ENCODE measurements around the gene ASPRV1. TPM values are rescaled to one million over a fixed set of nuclear protein-coding genes. Genes with fewer than 3 reads are reported as not detected.

The ASPRV1 gene
- total and polyA plus RNA-seq, 10 of the 15 experiments (the other 5 are each of a cell fraction or from before 2014, with no cell fraction given): 0.11 to 1.1 (median 0.33) TPM

Other genes starting within 250 kb of the ASPRV1 start
- 59.3 and 60.0 TPM in 2 replicates for gene ANXA4, start 219.5 kb downstream of the ASPRV1 start, total RNA-seq (2014; rRNA removed)
- 16.3 and 17.7 TPM in 2 replicates for gene ANXA4, start 219.5 kb downstream of the ASPRV1 start, total RNA-seq (2014; rRNA removed; fragmentation: Illumina TruSeq; extraction: Trizol)
- gene ANXA4, start 219.5 kb downstream of the ASPRV1 start, total RNA-seq (2021): 57.5 and 64.2 TPM in 2 replicates
- 81.6 and 97.2 TPM in 2 replicates for gene ANXA4, start 219.5 kb downstream of the ASPRV1 start, polyA plus RNA-seq (2011; rRNA removed)
- gene ANXA4, start 219.5 kb downstream of the ASPRV1 start, polyA plus RNA-seq (2014; fragmentation: Illumina TruSeq; extraction: Trizol): 57.9 and 74.3 TPM in 2 replicates
- gene ANXA4, start 219.5 kb downstream of the ASPRV1 start, polyA plus RNA-seq (2014; fragmentation: Nextera tagmentation; extraction: Ambion mirVana): 10 to 100 TPM; 64.6 to 73.1 TPM
- 78.8 and 94.3 TPM in 2 replicates for gene ANXA4, start 219.5 kb downstream of the ASPRV1 start, polyA plus RNA-seq (2014; rRNA removed)
- gene ANXA4, start 219.5 kb downstream of the ASPRV1 start, polyA plus RNA-seq (2016; fragmentation: Nextera tagmentation; extraction: Ambion mirVana): 10 to 100 TPM; 69.0 to 74.2 TPM
- gene GMCL1, start 132.0 kb downstream of the ASPRV1 start, total RNA-seq (2014; rRNA removed): 9.9 and 12.6 TPM in 2 replicates
- 11.2 TPM in 2 replicates for gene GMCL1, start 132.0 kb downstream of the ASPRV1 start, total RNA-seq (2014; rRNA removed; fragmentation: Illumina TruSeq; extraction: Trizol)
- 10.3 and 13.4 TPM in 2 replicates for gene GMCL1, start 132.0 kb downstream of the ASPRV1 start, total RNA-seq (2021)
- 15.9 and 23.8 TPM in 2 replicates for gene GMCL1, start 132.0 kb downstream of the ASPRV1 start, polyA plus RNA-seq (2011; rRNA removed)
- gene GMCL1, start 132.0 kb downstream of the ASPRV1 start, polyA plus RNA-seq (2014; fragmentation: Illumina TruSeq; extraction: Trizol): 13.6 and 16.3 TPM in 2 replicates
- gene GMCL1, start 132.0 kb downstream of the ASPRV1 start, polyA plus RNA-seq (2014; fragmentation: Nextera tagmentation; extraction: Ambion mirVana): 1 to 10 TPM; 3.7 to 4.8 TPM
- 8.9 and 9.6 TPM in 2 replicates for gene GMCL1, start 132.0 kb downstream of the ASPRV1 start, polyA plus RNA-seq (2014; rRNA removed)
- 10 to 100 TPM; 18.8 to 21.4 TPM for gene GMCL1, start 132.0 kb downstream of the ASPRV1 start, polyA plus RNA-seq (2016; fragmentation: Nextera tagmentation; extraction: Ambion mirVana)
- 33.2 and 41.0 TPM in 2 replicates for gene SNRNP27, start 67.7 kb downstream of the ASPRV1 start, total RNA-seq (2014; rRNA removed)
- gene SNRNP27, start 67.7 kb downstream of the ASPRV1 start, total RNA-seq (2014; rRNA removed; fragmentation: Illumina TruSeq; extraction: Trizol): 49.8 and 52.7 TPM in 2 replicates
- gene SNRNP27, start 67.7 kb downstream of the ASPRV1 start, total RNA-seq (2021): 35.6 and 37.4 TPM in 2 replicates
- 52.1 and 88.6 TPM in 2 replicates for gene SNRNP27, start 67.7 kb downstream of the ASPRV1 start, polyA plus RNA-seq (2011; rRNA removed)
- 49.2 and 66.8 TPM in 2 replicates for gene SNRNP27, start 67.7 kb downstream of the ASPRV1 start, polyA plus RNA-seq (2014; fragmentation: Illumina TruSeq; extraction: Trizol)
- 10 to 100 TPM; 30.6 to 30.9 TPM for gene SNRNP27, start 67.7 kb downstream of the ASPRV1 start, polyA plus RNA-seq (2014; fragmentation: Nextera tagmentation; extraction: Ambion mirVana)
- 34.5 and 46.3 TPM in 2 replicates for gene SNRNP27, start 67.7 kb downstream of the ASPRV1 start, polyA plus RNA-seq (2014; rRNA removed)
- gene SNRNP27, start 67.7 kb downstream of the ASPRV1 start, polyA plus RNA-seq (2016; fragmentation: Nextera tagmentation; extraction: Ambion mirVana): 10 to 100 TPM; 77.6 to 89.5 TPM
- 2.7 and 3.4 TPM in 2 replicates for gene MXD1, start 46.5 kb downstream of the ASPRV1 start, total RNA-seq (2014; rRNA removed)
- 1.8 and 2.2 TPM in 2 replicates for gene MXD1, start 46.5 kb downstream of the ASPRV1 start, total RNA-seq (2014; rRNA removed; fragmentation: Illumina TruSeq; extraction: Trizol)
- 5.3 and 5.5 TPM in 2 replicates for gene MXD1, start 46.5 kb downstream of the ASPRV1 start, total RNA-seq (2021)
- gene MXD1, start 46.5 kb downstream of the ASPRV1 start, polyA plus RNA-seq (2011; rRNA removed): 9.9 and 10.2 TPM in 2 replicates
- gene MXD1, start 46.5 kb downstream of the ASPRV1 start, polyA plus RNA-seq (2014; fragmentation: Illumina TruSeq; extraction: Trizol): 3.2 and 3.4 TPM in 2 replicates
- 1 to 10 TPM; 2.5 to 2.7 TPM for gene MXD1, start 46.5 kb downstream of the ASPRV1 start, polyA plus RNA-seq (2014; fragmentation: Nextera tagmentation; extraction: Ambion mirVana)
- gene MXD1, start 46.5 kb downstream of the ASPRV1 start, polyA plus RNA-seq (2014; rRNA removed): 2.6 and 3.0 TPM in 2 replicates
- 1 to 10 TPM; 4.5 to 5.5 TPM for gene MXD1, start 46.5 kb downstream of the ASPRV1 start, polyA plus RNA-seq (2016; fragmentation: Nextera tagmentation; extraction: Ambion mirVana)
- 64.0 and 84.2 TPM in 2 replicates for gene PCBP1, start 125.8 kb upstream of the ASPRV1 start, total RNA-seq (2014; rRNA removed)
- gene PCBP1, start 125.8 kb upstream of the ASPRV1 start, total RNA-seq (2014; rRNA removed; fragmentation: Illumina TruSeq; extraction: Trizol): 45.5 and 47.3 TPM in 2 replicates
- 494 and 497 TPM in 2 replicates for gene PCBP1, start 125.8 kb upstream of the ASPRV1 start, total RNA-seq (2021)
- gene PCBP1, start 125.8 kb upstream of the ASPRV1 start, polyA plus RNA-seq (2011; rRNA removed): 83.5 and 121 TPM in 2 replicates
- 304 and 338 TPM in 2 replicates for gene PCBP1, start 125.8 kb upstream of the ASPRV1 start, polyA plus RNA-seq (2014; fragmentation: Illumina TruSeq; extraction: Trizol)
- gene PCBP1, start 125.8 kb upstream of the ASPRV1 start, polyA plus RNA-seq (2014; fragmentation: Nextera tagmentation; extraction: Ambion mirVana): 10 to 100 TPM; 24.4 to 28.9 TPM
- 221 and 272 TPM in 2 replicates for gene PCBP1, start 125.8 kb upstream of the ASPRV1 start, polyA plus RNA-seq (2014; rRNA removed)
- 100 to 1,000 TPM; 138 to 259 TPM for gene PCBP1, start 125.8 kb upstream of the ASPRV1 start, polyA plus RNA-seq (2016; fragmentation: Nextera tagmentation; extraction: Ambion mirVana)
- 14.2 and 16.9 TPM in 2 replicates for gene C2orf42, start 229.4 kb upstream of the ASPRV1 start, total RNA-seq (2014; rRNA removed)
- 11.4 and 12.0 TPM in 2 replicates for gene C2orf42, start 229.4 kb upstream of the ASPRV1 start, total RNA-seq (2014; rRNA removed; fragmentation: Illumina TruSeq; extraction: Trizol)
- gene C2orf42, start 229.4 kb upstream of the ASPRV1 start, total RNA-seq (2021): 13.0 and 16.6 TPM in 2 replicates
- 10.0 and 11.1 TPM in 2 replicates for gene C2orf42, start 229.4 kb upstream of the ASPRV1 start, polyA plus RNA-seq (2011; rRNA removed)
- 11.6 and 13.4 TPM in 2 replicates for gene C2orf42, start 229.4 kb upstream of the ASPRV1 start, polyA plus RNA-seq (2014; fragmentation: Illumina TruSeq; extraction: Trizol)
- 1 to 10 TPM; 5.5 to 7.3 TPM for gene C2orf42, start 229.4 kb upstream of the ASPRV1 start, polyA plus RNA-seq (2014; fragmentation: Nextera tagmentation; extraction: Ambion mirVana)
- gene C2orf42, start 229.4 kb upstream of the ASPRV1 start, polyA plus RNA-seq (2014; rRNA removed): 10.3 and 13.2 TPM in 2 replicates
- 10 to 100 TPM; 17.3 to 19.8 TPM for gene C2orf42, start 229.4 kb upstream of the ASPRV1 start, polyA plus RNA-seq (2016; fragmentation: Nextera tagmentation; extraction: Ambion mirVana)